GM13976 (cell line): Measurements from ENCODE around the gene U2SURP.

Experiments used
- DNase-seq: peaks from one replicate; pipeline ENCODE4 v3.0.0; 2012; ENCODE audit warnings: low spot score
- in situ Hi-C: fragments of 300-500 bp; cut with MboI; formaldehyde crosslinking; loops from one replicate; pipeline ENCODE4 v1.12.0; 2022; ENCODE audit warnings: low sequenced_read_pairs, mixed read lengths, inconsistent platforms; ENCODE audit not compliant: unreplicated experiment
- TF ChIP-seq, protein P1 (sequence below): IDR thresholded peaks from 2 replicates; pipeline ENCODE4 v1.5.1; 2012; ENCODE audit warnings: borderline replicate concordance, mild to moderate bottlenecking; ENCODE audit not compliant: insufficient read depth; ENCODE audit errors: extremely low read depth, missing control alignments, control extremely low read depth

The U2SURP gene

DNA sequence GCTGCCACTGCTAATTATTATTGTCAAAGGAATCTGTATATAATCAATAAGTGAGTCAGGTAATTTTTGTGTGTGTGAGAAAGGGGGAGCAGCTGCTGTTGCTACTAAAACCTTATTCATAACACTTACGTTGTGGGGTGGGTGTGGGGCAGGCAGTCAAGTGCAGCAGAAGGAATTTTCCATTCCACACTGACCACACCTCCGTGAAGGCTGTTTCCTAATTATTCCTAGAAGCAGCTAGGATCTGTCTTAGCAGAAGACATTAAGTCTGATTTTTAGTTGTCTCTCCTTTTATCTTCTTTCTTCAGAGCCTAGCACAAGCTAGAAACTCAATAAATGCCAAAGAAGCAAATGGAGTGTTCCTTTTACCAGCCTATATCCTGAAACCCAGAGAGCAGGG, 4.0 kb upstream of the U2SURP start:
- in situ Hi-C loops, result loop anchor here (10.0 kb wide), 2 partner anchors 163 to 423 kb away; partner anchors contain the start of gene ATR
- TF ChIP-seq, protein P1, sequence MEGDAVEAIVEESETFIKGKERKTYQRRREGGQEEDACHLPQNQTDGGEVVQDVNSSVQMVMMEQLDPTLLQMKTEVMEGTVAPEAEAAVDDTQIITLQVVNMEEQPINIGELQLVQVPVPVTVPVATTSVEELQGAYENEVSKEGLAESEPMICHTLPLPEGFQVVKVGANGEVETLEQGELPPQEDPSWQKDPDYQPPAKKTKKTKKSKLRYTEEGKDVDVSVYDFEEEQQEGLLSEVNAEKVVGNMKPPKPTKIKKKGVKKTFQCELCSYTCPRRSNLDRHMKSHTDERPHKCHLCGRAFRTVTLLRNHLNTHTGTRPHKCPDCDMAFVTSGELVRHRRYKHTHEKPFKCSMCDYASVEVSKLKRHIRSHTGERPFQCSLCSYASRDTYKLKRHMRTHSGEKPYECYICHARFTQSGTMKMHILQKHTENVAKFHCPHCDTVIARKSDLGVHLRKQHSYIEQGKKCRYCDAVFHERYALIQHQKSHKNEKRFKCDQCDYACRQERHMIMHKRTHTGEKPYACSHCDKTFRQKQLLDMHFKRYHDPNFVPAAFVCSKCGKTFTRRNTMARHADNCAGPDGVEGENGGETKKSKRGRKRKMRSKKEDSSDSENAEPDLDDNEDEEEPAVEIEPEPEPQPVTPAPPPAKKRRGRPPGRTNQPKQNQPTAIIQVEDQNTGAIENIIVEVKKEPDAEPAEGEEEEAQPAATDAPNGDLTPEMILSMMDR, result no peak
- no peak for DNase-seq

DNA sequence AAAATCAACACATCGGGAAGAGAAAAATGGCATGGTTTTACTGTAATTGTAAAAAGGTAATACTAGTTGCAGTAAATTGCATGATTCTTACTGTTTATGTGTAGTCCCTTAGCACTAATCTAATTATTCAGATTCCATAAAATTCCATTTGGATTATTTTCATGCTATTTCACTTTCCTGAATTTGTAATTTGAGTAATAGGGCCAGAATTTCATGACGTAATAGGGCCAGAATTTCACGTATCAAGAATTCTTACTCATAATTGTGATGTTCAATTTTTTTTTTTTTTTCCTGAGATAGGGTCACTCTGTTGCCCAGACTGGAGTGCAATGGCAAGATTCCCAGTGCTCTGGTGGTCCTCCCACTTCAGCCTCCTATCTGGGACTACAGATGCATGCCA, 2.9 kb upstream of the U2SURP start:
- in situ Hi-C loops, result loop anchor here (10.0 kb wide), 2 partner anchors 164 to 424 kb away; partner anchors contain the start of gene ATR
- TF ChIP-seq, protein P1, result no peak
- DNase-seq, result no peak

DNA sequence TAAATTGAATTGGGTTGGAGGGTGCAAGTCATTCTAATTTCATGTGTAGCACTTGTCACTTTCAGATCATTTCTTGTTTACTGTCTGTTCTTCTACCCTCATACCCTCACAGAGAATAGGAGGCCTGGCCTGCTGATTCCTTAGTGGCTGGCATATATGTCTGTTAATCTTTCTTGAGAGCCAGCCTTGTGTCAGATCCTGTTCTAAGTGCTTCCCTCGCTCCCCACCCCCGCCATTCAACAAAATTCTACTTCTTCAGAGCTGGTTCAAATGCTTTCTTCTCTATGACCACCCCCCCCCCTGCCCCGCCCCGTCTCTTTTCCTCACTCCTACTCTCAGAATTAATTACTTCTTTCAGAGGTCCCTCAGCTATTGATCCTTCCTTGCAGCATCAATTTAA, 1.5 kb upstream of the U2SURP start:
- in situ Hi-C loops, result loop anchor here (10.0 kb wide), 2 partner anchors 165 to 425 kb away; partner anchors contain the start of gene ATR
- TF ChIP-seq, protein P1, result no peak
- no peak for DNase-seq

DNA sequence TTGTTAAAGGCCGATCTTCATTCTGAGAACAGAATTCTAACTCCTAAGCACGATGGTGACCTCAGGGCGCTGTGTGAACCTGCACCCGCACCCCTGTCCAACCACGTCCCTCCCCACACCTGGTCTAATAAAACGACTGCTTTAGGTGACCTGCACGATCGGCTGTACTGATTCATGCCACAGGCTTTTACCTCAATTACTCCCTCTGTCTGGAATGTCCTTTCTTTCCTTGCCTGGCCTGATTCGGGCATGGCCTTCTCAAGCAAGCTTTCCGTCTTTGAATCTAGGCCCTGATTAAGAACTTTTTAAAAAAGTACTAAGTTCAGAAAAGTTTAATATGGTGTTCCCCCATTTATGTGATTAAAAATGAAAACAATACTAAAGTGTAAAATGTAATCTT, 842 bp upstream of the U2SURP start:
- in situ Hi-C loops, result no loop called here

DNA sequence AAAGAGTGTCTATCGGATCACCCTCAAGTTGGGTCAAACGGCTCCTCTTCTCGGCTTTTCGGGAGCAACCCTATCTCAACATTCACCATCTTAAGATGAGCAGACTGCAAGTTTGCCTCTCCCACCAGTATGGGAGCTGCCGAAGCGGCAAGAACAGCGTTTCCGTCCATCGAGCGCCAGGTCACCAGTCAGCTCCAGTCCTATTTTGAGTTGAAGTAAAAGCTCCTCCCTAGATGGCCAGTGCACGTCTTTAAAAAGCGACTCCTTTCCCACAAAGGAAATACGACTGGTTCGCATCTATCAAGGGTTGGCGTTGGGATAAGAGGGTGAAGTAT, 369 bp upstream of the U2SURP start:
- peak; percentile 86 for DNase-seq
- in situ Hi-C loops, result no loop called here
- TF ChIP-seq, protein P1, result no peak

More for the DNA sequence above, 842 bp upstream of the U2SURP start:
- TF ChIP-seq, protein P1, result no peak
- DNase-seq, result no peak

DNA sequence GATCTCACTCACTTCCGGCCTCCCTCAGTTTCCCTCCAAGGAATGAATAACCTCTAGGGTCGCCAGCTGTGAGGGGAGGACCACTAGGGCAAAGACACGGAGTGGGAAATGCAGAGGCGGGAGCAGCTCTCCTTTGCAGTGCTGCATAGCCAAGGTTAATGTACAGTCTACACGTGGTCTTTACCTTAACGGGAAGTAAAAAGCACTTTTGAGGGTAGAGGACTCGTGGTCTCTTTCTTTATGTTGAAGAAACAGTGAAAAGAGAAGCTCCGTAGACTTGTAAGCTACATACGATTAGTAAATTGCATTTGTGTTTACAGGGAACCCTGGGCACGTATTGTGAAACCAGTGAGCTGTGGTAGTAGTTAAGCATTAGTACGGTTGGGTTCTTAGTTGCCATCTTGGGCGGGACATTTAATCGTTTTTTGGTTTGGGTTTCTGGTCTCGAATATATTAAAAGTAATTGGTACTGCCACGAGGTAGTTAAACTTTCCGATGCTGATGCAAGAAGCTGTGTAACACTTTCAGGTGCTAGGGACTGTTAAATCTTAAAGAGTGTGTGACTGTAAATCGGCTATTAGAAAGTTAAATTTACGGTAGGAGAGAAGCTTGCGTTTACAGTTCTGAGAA, 828 bp downstream of the U2SURP start:
- DNase-seq, result peak; percentile 47
- TF ChIP-seq, protein P1, result no peak
- in situ Hi-C loops, result no loop called here

DNA sequence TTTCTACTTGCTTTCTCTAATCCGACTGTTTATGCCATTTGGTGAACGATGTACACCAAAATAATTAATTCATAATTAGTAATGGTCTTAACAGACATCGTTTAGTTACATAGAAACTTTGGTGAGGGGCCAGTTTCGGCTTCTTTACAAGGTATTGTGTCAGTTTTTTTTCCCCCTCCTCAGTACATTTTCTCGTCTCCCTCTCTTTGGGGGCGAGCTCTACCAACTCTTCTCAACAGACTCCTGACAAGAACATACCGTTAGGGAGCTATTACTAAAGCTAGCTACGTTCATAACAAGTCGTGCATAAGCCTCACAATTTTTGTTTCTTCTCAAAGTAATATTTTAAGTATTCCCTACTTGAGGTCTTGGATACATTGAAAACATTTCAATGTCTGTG, 1.4 kb downstream of the U2SURP start:
- in situ Hi-C loops, result no loop called here
- TF ChIP-seq, protein P1, result no peak
- DNase-seq, result no peak
